SK-N-MC (cell line): Measurements from ENCODE around the gene PITPNC1.

Experiments
- DNase-seq: peaks from one replicate; pipeline ENCODE4 v3.0.0-alpha.2; 2011; ENCODE audit warnings: low read depth, low spot score
- H3K27ac ChIP-seq: fragments of 200-600 bp; sonication (generic); 2 replicates; pipeline ENCODE4 v1.5.1; 2016; ENCODE audit warnings: mixed run types
- H3K36me3 ChIP-seq: fragments of 200-600 bp; sonication (generic); 2 replicates; pipeline ENCODE4 v1.6.1; 2017; ENCODE audit warnings: antibody characterized with exemption, low read length, mixed read lengths; ENCODE audit not compliant: insufficient read depth
- H3K4me3 ChIP-seq: fragments of 200-600 bp; sonication (generic); 2 replicates; pipeline ENCODE4 v1.5.1; 2016
- H3K9ac ChIP-seq: fragments of 200-600 bp; sonication (generic); 2 replicates; pipeline ENCODE4 v1.8.0; 2017; ENCODE audit warnings: mixed run types, mixed read lengths; ENCODE audit not compliant: insufficient read length
- H3K9me3 ChIP-seq: fragments of 200-600 bp; sonication (generic); 2 replicates; pipeline ENCODE4 v1.6.1; 2017; ENCODE audit warnings: low read depth, mild to moderate bottlenecking, antibody characterized with exemption, low read length, moderate library complexity, mixed read lengths
- EZH2 ChIP-seq: fragments of 200-600 bp; sonication (generic); IDR thresholded peaks from one replicate; pipeline ENCODE4 v1.6.1; 2017; ENCODE audit warnings: antibody characterized with exemption
- FOXP2 ChIP-seq: optimal IDR thresholded peaks from 2 replicates; pipeline ENCODE3; 2011; ENCODE audit warnings: mild to moderate bottlenecking, moderate library complexity; ENCODE audit not compliant: insufficient read depth; ENCODE audit errors: extremely low read length, control extremely low read depth
- POLR2AphosphoS5 ChIP-seq: IDR thresholded peaks from 2 replicates; pipeline ENCODE4 v1.6.1; 2012; ENCODE audit warnings: mild to moderate bottlenecking, low read depth, low read length, borderline replicate concordance

Gene PITPNC1

DNA sequence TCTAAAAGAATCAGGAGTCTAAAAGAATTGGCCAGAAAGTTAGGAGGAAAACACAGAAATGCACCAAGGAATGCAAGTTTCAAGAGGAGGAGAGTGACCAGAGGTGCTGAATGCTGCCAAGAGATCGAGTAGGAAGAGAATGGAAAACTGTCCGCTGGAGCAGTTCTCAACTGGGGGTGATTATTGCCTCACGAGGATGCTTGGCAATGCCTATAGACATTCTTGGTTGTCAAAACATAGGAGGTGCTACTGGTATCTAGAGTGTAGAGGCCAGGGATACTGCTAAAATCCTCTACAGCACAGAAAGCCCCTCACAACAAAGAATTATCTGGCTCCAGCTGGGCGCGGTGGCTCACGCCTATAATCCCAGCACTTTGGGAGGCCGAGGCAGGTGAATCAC is 258.6 kb downstream of the PITPNC1 start:
- no peaks in the 10 kb centered on the region for H3K9me3 ChIP-seq
- H3K9ac ChIP-seq, result no peak overlapping the region
- TF ChIP-seq FOXP2 (no peak), EZH2 (no peak), POLR2AphosphoS5 (no peak)
- H3K36me3 ChIP-seq, result no peaks in the 10 kb centered on the region
- H3K4me3 ChIP-seq, result no peak overlapping the region
- no peak overlapping the region for H3K27ac ChIP-seq
- DNase-seq, result no peak

DNA sequence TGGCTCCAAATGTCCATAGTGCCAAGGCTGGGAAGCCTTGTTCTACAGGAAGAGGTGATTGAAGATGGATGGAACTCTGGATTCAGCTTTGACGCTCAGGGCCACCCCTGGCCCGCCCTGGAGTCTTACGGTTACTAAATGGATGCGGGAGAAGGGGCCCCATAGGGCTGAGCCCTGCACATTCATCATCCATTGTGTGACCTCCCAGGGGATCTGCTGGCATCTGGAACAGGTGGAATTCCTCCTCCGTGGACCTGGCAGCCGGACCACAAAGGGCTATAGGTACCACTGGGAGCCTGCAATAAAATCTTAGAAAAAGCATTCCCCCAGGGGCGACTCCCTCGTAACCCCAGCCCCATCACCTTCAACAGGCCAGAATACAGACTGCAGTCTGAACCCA is 259.2 kb downstream of the PITPNC1 start:
- H3K4me3 ChIP-seq, result no peak overlapping the region

DNA sequence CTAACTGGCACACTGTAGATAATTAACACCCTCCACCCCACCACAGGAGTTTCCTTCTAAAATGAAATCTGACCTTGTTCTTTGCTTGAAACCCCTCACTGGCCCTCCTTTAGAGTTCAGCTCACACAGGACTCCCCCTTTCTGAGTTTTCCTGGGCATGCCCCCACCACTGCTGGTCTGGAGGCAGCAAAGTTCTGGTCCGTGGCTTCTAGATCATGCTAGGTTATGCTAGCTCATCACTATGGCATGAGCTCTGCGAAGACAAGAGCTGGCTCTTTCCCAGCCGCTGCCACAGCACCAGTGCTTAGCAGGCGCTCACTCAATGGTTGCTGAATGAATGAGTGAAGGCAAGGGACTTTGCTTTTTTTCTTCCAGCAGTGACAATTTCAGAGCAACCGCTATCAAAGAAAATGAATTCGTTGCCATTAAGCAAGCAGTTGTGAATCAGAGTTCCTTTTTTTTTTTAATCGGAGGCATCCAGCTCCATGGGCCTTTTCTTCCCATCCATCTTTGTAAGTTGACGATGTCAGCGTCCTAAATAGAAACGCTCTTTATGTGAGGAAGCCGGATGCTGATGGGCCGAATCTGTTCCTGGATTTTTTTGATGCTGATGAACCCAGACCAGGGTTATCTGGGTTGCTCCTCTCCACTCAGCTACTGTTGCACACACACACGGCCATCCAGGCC is 259.9 kb downstream of the PITPNC1 start:
- no peak for DNase-seq
- H3K9me3 ChIP-seq, result no peaks in the 10 kb centered on the region
- H3K4me3 ChIP-seq, result no peak overlapping the region
- H3K27ac ChIP-seq, result no peak overlapping the region
- no peak for TF ChIP-seq POLR2AphosphoS5
- TF ChIP-seq FOXP2, result no peak
- no peak for TF ChIP-seq EZH2
- no peak overlapping the region for H3K9ac ChIP-seq
- H3K36me3 ChIP-seq, result no peaks in the 10 kb centered on the region

More for the DNA sequence above, 259.2 kb downstream of the PITPNC1 start:
- DNase-seq, result no peak
- Histone ChIP-seq H3K9ac (no peak overlapping the region), H3K36me3 (no peaks in the 10 kb centered on the region), H3K27ac (no peak overlapping the region), H3K9me3 (no peaks in the 10 kb centered on the region)
- TF ChIP-seq FOXP2 (no peak), POLR2AphosphoS5 (no peak), EZH2 (no peak)

DNA sequence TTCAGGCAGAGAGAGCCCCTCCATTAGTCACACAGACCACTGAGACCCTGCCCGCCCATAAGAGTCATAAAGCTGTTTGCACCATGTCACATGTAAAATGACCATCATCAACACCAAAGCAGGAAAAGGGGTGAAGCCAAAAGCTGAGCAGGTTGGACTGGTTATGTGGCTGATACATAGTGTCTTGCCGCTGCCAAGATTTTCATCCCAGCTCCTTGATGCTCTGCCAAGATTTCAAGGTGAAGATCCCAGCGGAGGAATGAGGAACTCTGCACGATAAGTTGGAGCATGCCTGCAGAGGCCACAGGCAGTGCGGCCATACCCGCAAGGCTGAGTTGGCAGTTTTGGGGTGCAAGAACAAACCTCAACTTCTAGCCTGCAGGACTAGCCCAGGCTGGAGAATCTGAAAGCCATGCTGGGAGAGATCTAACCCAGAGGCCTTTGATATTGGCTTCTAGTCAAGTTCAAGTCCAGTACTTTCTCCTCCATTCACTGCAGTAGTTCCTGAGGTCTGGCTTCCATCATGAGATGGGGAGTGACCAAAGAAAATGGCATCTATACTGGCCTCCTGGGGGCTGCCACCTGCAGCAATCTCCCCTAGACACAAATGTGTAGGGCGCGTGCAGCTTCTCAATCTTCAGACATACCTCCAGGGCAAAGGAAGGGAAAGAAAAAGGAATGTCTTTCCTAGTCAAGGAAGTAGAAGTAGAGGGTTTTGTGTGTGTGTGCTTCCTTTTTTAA is 261.0 kb downstream of the PITPNC1 start:
- no peaks in the 10 kb centered on the region for H3K36me3 ChIP-seq
- H3K4me3 ChIP-seq, result no peak overlapping the region
- DNase-seq, result no peak
- no peak overlapping the region for H3K27ac ChIP-seq
- H3K9me3 ChIP-seq, result no peaks in the 10 kb centered on the region
- TF ChIP-seq EZH2, result no peak
- no peak for TF ChIP-seq POLR2AphosphoS5
- TF ChIP-seq FOXP2, result no peak
- no peak overlapping the region for H3K9ac ChIP-seq

DNA sequence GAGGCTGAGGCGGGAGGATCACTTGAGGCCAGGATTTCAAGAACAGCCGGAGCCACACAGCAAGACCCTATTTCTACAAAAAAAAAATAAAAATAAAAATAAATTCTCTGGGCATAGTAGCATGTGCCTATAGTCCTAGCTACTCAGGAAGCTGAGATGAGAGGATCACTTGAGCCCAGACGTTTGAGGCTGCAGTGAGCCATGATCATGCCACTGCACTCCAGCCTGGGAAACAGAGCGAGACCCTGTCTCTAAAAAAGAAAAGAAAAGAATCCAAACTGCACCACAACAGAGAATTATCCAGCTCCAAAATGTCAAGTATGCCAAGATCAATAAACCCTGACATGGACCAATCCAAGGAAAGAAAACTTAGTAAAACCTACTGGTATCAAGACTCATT is 261.8 kb downstream of the PITPNC1 start:
- Histone ChIP-seq H3K9ac (no peak overlapping the region), H3K9me3 (no peaks in the 10 kb centered on the region), H3K36me3 (no peaks in the 10 kb centered on the region), H3K27ac (no peak overlapping the region), H3K4me3 (no peak overlapping the region)
- no peak for DNase-seq
- TF ChIP-seq POLR2AphosphoS5, result no peak
- TF ChIP-seq EZH2, result no peak
- no peak for TF ChIP-seq FOXP2

DNA sequence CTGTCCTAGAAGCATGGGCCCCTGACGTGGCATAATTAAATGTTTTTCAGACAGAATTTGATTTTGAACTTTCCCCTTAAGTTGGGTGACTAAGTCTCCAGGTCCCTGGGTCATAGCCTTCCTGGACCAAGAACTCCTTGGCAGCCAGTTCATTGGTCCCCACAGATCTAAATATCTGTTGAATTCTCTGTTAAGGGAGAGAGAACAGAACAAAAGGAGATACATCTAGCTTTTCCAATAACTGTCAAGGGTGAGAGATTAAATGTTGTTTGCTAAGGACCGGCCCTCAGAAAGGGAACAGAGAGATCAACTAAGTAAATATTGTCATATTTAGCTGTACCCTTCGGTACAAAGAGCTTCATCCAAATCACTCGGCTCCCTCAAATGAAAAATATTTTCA is 262.5 kb downstream of the PITPNC1 start:
- no peak for DNase-seq
- Histone ChIP-seq H3K9ac (no peak overlapping the region), H3K36me3 (no peaks in the 10 kb centered on the region), H3K9me3 (no peaks in the 10 kb centered on the region), H3K27ac (no peak overlapping the region), H3K4me3 (no peak overlapping the region)
- TF ChIP-seq FOXP2, result no peak
- TF ChIP-seq EZH2, result no peak

DNA sequence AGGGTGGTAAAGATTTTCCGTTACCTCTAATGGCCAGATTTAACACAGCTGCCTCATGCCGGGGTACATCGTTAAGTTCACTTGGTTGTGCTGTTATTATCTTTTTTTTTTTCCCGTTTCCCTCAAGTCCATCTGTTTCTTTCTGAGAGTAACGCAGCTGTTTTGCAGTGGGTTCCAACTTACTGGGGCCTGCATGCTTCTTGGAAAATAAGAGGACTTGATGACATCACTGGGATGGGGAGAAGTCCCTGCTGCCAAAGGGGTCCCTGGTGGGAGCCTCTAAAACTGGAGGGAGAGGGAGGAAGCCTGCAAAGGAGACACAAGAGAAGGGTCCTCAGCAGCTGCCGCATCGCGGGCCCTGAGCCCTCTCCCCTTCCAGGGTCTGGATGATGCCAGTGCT is 262.9 kb downstream of the PITPNC1 start:
- Histone ChIP-seq H3K36me3 (no peaks in the 10 kb centered on the region), H3K4me3 (no peak overlapping the region), H3K9me3 (no peaks in the 10 kb centered on the region), H3K9ac (no peak overlapping the region), H3K27ac (no peak overlapping the region)
- no peak for DNase-seq
- TF ChIP-seq EZH2 (no peak), FOXP2 (no peak), POLR2AphosphoS5 (no peak)

DNA sequence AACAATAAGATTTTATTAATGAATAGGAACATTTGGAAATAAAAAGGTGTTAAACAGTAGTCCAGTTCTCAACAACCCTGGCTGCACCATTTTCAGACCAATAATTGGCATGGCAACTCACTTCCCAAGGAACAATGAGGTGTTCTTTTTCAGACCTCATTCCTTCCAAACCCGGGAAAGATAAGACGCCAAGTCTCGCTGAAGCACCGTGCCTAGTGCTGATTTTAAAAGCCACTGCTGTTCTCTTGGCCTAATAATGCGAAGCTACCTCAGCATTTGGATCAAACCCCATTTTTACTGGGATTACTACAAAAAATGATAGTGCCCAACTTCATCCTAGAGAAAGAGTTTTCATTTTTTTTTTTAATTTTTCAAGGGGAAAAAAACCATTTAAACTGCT is 265.4 kb downstream of the PITPNC1 start:
- no peak for DNase-seq
- H3K9ac ChIP-seq, result no peak overlapping the region
- no peaks in the 10 kb centered on the region for H3K9me3 ChIP-seq
- H3K36me3 ChIP-seq, result no peaks in the 10 kb centered on the region
- no peak for TF ChIP-seq EZH2
- no peak for TF ChIP-seq POLR2AphosphoS5
- no peak for TF ChIP-seq FOXP2
- H3K27ac ChIP-seq, result no peak overlapping the region
- H3K4me3 ChIP-seq, result no peak overlapping the region
